NK-92 (cell line): ENCODE measurements around the gene MICAL2.

Source experiments
- DNase-seq: peaks from one replicate; lab custom pipeline; 2025; ENCODE audit not compliant: unreplicated experiment; lab: John Stamatoyannopoulos, UW

MICAL2 gene

DNA sequence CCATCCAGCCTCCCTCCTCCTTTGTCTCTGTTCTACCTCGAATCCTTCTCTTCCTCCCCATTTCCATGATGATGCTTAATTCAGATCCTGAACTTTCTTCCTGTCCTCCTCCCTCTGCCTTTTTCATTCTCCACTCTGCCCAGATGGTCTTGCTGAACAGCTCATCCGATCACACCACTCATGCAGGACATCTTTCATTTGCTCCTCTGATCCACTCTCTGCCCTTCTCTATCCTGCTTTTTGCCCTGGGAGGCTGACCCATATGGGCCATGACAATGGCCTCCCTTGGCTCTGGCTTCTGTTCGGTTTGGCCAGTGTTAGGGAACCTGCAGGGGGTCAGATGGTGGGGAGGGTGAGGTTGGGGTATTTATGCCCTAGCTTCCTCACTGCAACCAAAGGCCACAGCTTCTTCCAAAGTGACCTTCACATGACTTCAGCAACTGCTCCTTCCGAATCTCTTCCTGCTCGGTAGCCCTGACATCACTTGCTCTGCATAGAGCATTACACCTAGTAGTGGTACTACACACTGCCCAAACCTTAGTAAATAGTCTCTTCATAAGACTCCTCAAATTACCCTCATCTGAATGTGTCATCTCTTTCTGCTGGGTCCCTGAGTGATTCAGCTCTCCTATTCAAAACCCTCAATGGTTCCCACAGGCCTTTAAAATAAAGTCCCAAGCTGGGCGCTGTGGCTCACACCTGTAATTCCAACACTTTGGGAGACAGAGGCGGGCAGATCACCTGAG is 32.7 kb upstream of the MICAL2 start:
- DNase-seq, result no peak

DNA sequence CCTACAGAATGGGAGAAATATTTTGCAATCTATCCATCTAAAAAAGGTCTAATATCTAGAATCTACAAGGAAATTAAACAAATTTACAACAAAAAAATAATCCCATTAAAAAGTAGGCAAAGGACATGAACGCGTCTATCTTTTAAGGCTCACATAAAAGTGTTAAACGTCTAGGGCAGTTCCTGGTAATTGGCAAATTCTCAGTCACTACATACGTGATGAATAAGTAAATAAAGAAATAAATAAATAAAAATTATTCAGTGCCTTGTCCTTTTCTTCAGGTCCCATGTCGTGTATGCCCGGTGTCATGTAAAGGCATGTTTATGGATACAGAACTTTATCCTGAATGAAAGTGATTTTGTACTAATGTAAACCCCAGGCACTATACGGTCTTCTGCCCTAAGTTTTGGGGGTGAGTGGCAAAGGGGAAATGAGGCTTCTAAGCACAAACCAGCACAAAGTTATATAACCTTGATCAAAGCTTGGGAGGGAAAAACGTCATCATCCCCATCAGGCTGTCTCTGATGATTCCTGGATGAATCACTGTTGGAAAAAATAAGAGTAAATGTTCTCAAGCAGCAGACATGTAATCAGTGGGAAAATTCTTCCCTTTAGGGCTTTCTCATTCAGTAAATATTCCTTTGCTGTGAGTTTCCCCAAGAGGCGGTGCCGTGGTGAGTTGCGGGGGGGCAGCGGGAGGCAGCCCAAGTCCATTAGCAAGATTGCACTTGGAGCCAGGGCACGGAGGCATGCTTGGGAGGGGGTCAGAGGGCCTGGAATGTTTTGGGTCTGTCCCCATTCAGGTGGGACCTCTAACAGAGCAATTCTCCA is 30.4 kb upstream of the MICAL2 start:
- no peak for DNase-seq

DNA sequence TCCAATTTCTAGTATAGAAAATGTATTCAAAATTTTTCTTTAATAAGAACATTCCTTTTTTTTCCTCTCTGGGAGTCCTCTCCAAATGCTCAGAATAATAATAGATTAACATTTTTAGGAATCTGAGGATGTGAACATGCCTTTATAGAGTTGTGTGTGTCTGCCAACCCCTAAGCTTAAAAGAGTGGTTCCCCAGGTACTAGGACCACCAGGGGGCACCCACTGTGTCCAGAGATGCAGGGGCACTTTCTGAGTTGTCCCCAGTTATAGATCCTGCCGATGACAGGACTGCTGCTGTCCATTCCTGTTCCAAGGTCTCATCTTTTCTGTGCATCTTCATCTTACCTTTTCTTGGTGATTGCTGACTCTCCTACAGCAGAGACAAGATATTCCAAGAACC is 27.0 kb upstream of the MICAL2 start:
- no peak for DNase-seq

DNA sequence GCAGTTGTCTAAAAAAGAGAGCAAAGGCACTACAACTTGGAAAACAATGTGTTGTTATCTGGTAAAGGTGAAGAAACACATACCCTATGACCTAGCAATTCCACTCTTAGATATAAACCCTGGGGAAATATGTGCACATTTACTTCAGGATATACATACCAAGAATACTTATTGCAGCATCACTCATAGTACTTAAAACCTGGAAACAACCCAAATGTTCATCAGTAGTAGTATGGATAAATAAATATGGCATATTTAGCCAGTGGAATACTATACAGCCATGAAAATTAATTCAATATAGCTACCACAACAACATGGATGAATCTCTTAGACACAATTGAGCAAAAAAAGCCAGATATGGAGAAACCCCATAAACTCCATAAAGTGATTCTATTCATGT is 26.1 kb upstream of the MICAL2 start:
- no peak for DNase-seq

DNA sequence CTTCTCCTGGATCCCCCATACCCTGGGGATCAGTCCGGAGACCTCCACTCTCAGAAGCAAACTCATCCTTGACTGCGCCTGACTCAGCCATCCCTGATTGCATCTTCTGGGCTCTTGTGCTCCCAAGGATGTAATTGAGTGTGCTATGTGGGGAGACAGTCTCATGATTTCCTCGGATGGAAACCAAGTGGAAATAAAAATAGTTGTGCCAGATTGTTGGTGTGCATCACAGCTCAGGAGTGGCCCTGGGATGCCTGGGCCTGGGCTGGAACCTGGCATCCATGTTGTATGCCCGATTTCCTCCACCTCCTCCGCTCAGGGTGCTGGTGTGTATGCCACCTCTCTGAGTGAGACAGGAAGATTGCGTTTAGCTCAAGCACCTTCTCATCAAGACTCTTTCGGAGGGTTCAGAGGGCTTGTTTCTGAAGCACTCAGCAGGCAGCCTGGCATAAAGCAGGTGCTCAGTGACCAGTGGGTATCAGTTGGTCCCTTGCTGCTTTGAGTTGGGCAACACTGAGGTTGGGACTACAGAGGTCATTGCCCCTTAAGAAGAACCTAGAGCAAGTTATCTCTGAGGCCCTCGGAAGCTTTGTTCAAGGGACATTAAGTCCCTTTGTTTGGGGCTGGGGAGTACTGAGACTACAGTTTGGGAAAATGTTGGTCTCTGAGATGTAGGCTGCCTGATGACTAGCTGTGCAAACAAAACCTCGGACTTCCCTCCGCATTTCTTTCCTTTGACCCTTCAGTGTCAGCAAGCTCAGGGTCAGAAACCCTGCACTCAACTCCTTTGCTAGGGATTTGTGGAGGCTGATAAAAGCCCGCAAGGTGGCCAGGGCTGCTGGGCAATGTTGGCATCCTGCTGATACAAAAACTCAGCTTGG is 24.8 kb upstream of the MICAL2 start:
- no peak for DNase-seq

DNA sequence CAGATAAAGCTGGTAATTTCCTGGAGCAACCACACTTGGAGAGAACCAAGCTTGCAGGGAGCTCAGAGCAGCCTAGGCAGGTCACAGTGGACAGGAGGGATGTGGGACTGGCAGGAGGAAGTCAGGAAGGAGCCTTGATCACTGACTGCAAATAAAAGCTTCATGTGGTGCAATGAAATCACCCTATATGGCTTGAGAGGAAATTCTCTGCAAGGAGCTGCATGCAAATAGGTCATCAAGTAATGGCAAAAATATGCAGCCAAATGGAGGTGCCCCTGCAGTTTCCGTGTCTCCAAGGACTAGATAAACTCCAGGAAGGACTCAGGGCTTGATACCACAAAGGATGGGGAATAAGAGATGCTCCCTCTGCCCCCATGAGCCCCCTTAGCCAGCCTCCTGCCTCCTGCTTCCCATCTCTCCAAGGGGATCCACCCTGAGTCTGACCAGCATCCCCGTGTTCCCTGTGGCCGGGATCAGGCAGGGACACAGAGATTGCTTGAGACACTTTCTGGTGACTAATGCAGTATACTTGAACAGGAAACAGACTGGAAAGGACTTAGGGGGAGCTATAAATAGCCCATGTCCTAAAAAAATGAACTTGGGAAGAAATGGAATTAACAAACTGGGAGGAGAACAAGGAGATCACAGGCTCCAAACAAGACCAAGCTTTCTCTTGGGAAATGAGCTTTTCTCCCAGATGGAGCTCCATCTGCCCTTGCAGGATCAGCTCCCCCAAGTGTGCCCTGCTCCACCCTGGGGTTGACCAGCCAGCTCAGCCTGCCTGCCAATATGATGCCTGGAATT is 23.9 kb upstream of the MICAL2 start:
- DNase-seq, result no peak

DNA sequence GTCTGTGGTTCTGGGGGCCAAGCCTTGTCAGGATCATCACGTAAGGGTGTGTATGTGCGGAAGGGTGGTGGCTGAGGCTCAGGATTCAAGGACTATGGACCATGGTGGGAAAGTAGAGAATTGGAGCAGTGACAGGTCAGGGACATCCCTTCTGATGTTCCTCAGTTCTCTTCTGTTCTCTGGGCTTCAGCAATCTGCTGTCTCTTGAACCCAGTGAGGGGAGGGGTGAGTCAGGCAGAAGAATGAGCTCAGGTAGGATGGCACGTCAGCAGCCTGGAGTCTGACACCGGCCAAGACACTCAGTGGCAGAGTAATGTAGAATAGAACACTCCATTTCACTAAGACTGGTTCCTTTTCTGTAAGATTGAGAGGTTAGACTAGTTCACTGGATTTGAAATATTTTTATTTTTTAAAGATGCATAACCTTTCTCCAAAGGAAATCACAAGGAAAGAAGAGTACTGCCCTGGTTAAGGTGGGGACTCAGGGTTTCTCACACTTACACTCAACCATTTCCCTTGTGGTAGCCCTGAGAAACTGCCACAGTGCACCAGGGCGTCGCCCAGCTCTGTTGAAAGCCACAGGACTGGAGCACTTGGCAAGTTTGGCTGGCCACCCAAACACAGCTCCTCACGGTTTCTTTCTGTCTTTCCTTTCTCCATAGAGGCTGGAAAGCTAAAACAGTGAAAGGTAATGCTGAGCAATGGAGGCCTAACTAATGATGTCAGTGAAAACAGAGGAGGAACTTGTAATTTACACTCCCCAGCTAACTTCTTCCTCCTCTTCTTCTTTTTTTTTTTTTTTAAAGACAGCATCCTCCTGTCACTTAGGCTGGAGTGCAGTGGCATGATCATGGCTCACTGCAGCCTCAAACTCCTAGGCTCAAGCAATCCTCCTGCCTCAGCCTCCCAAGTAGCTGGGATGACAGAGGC is 23.1 kb upstream of the MICAL2 start:
- no peak for DNase-seq

DNA sequence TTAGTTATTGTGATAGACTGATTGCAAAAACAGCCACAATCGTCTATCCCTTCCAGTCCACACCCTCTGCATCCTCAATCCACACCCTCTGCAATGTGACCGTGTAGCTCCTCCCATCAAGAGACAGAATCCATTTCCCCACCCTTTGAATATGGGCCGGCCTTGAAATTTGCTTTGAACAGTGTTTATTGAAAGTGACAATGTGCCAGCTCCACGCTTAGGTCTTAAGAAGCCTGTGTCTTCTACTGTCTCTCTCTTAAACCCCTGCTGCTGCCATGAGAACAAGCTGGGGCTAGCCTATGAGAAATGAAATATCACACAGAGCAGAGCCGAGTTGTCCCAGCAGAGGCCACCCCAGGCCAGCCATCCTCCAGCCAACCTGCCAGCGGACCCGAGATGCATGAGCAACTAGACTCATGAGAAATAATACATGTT is 22.3 kb upstream of the MICAL2 start:
- DNase-seq, result no peak

- no peak for DNase-seq
Measured at GRCh38 chr11:12088531-12088930, 21.9 kb upstream of the MICAL2 start.

- DNase-seq, result no peak
Measured at GRCh38 chr11:12089041-12089440, 21.3 kb upstream of the MICAL2 start.

DNA sequence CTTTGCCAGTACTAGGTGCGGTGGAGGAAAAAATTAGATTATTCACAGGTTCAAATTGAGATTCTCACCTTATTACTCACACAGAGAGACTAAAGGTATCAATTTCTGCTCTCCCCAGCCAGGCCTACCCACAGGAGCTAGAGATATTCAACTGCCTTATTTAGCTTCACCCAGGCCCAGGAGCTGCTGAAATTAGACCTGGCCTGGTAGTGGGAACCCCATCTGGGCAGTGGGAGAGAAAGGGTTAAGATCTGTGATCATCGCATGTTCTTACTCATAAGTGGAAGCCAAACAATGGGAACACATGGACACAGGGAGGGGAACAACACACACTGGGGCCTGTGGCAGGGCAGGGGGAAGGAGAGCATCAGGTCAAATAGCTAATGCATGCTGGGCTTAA is 20.9 kb upstream of the MICAL2 start:
- no peak for DNase-seq

DNA sequence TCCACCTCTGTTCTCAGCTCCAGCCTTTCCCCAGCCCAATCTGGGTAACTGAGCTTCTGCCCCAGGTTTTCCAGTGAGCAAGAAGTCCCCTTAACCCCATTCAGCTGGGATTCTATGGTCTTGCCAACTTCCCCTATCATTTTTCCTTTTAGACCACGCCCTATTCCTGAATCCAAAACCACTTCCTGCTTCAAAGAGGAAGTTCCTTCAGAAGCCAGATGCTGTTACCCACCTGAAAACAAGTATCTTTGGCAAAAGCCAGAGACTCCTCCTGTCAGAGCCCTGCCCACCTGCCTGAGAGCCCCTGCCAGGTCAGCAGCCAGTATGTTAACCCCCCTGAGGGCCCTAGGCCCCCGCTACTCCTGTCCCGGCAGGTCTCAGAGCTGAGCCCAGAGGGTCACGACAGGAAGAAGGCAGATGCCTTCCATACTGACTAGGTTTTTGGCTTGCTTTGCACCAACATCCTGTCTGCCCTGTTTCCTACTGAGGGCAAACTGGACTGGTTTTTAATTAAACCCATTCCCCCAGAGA is 20.3 kb upstream of the MICAL2 start:
- no peak for DNase-seq

GRCh38 chr11:12090761-12091258 is 19.6 kb upstream of the MICAL2 start:
- no peak for DNase-seq

- DNase-seq, result no peak
Measured at GRCh38 chr11:12091956-12092558, 18.3 kb upstream of the MICAL2 start.

DNA sequence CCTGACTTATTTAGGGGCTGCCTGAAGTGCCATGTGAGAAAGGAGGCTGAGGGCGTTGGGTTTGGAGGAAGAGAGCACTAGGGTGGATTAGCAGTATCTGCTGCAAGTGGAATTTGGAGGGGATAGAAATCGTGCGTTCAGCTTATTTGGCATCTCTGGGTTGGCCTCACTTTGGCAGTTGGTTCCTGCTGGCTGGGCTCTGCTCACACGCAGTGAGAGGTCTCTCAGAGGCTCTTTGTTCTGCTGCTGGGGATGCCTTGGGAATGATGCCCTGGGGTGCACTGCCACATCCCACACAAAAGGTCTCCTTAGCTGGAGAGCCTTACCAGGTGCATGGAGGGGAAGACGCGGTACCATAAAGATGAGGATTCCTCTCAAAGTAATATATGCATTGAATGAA is 17.7 kb upstream of the MICAL2 start:
- DNase-seq, result no peak

- no peak for DNase-seq
Measured at GRCh38 chr11:12094872-12095800, 15.3 kb upstream of the MICAL2 start.

DNA sequence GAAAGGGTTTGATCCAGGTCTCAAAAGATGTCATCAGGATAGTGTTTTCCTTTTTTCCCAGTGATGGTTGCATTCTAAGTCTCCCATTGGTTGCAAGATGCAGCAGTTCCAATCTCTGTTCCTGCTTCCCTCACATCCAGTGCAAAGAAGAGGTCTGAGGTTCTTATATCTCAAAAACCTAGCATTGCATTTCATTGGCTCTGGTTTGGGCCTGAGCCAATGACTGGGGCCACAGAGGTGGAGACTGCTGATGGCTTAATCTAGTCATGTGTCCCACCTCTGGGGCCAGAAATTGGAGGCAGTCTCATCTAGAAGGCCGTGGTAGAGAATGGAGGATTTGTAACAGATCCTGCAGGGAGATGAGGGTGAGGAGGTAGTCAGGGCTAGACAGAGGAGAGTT is 13.2 kb upstream of the MICAL2 start:
- no peak for DNase-seq

- DNase-seq, result no peak
Measured at GRCh38 chr11:12098601-12099000, 11.8 kb upstream of the MICAL2 start.
